K562 (cell line): ENCODE measurements around the gene WDHD1. TPM values are rescaled to one million over a fixed set of nuclear protein-coding genes. Genes with fewer than 3 reads are reported as not detected.

Source experiments
- HDAC8 ChIP-seq: fragments of 450-650 bp; IDR thresholded peaks from 2 replicates; pipeline ENCODE4 v1.6.1; 2016; ENCODE audit warnings: mild to moderate bottlenecking, missing genetic modification characterization, moderate library complexity, missing compliant biosample characterization
- ZBTB11 ChIP-seq, 3 experiments: fragments of 200-800 bp in 1 of 3; fragments of 250-450 bp in 1 of 3; fragments of 450-650 bp in 1 of 3; sonication (Bioruptor Pico) in 1 of 3; sonication (Bioruptor generic) in 1 of 3; formaldehyde crosslinking in 1 of 3; IDR thresholded peaks; 2 replicates each; pipeline versions ENCODE4 v1.6.1 to v1.8.0; 2016 to 2022; ENCODE audit warnings: mild to moderate bottlenecking in 2 of 3, missing genetic modification characterization in 2 of 3, missing compliant biosample characterization in 1 of 3, moderate library complexity in 1 of 3
- ZNF217 ChIP-seq: sonication (generic); formaldehyde crosslinking; IDR thresholded peaks from 2 replicates; pipeline ENCODE4 v1.8.0; 2022; ENCODE audit warnings: mild to moderate bottlenecking, missing genetic modification reagents
- polyA plus RNA-seq, 8 experiments: library from polyadenylated mRNA; depleted of rRNA in 4 of 8; stranded (reverse) in 5 of 8; unstranded in 3 of 8; fragments of >200 nt; fragmentation: Nextera tagmentation in 2 of 8; fragmentation: Illumina TruSeq in 1 of 8; extraction: Ambion mirVana in 2 of 8; extraction: Trizol in 1 of 8; gene quantifications; 2 replicates each; pipeline versions ENCODE4 v1.2.1 to v1.2.3, GENCODE V29; 2011 to 2014; ENCODE audit warnings: inconsistent platforms in 1 of 8, missing spikeins in 1 of 8
- total RNA-seq, 7 experiments: library from RNA; depleted of rRNA in 6 of 7; stranded (reverse); fragments of >200 nt in 6 of 7; fragmentation: Illumina TruSeq in 2 of 7; extraction: Trizol in 2 of 7; gene quantifications; 2 replicates each; pipeline versions ENCODE4 v1.2.1 to v1.2.3, GENCODE V29; 2011 to 2021; ENCODE audit warnings: low replicate concordance in 1 of 7
- TF ChIP-seq, protein P1 (sequence below): fragments of 200-600 bp; sonication (generic); IDR thresholded peaks from one replicate; pipeline ENCODE4 v1.6.1; 2012; ENCODE audit warnings: mild to moderate bottlenecking, low read depth, low read length, inconsistent platforms
- TF ChIP-seq, protein P2 (sequence below): fragments of 250-450 bp; sonication (Bioruptor Pico); IDR thresholded peaks from 2 replicates; pipeline ENCODE4 v1.5.0; 2021; ENCODE audit warnings: mild to moderate bottlenecking, borderline replicate concordance

WDHD1 gene
- total and polyA plus RNA-seq, 9 of the 15 experiments (the other 6 are each of a cell fraction or from before 2014, with no cell fraction given) = 11.7 to 39.1 (median 30.0) TPM

GRCh38 chr14:54944737-54945391 is 82.0 kb downstream of the WDHD1 start (continued):
- TF ChIP-seq, protein P1, sequence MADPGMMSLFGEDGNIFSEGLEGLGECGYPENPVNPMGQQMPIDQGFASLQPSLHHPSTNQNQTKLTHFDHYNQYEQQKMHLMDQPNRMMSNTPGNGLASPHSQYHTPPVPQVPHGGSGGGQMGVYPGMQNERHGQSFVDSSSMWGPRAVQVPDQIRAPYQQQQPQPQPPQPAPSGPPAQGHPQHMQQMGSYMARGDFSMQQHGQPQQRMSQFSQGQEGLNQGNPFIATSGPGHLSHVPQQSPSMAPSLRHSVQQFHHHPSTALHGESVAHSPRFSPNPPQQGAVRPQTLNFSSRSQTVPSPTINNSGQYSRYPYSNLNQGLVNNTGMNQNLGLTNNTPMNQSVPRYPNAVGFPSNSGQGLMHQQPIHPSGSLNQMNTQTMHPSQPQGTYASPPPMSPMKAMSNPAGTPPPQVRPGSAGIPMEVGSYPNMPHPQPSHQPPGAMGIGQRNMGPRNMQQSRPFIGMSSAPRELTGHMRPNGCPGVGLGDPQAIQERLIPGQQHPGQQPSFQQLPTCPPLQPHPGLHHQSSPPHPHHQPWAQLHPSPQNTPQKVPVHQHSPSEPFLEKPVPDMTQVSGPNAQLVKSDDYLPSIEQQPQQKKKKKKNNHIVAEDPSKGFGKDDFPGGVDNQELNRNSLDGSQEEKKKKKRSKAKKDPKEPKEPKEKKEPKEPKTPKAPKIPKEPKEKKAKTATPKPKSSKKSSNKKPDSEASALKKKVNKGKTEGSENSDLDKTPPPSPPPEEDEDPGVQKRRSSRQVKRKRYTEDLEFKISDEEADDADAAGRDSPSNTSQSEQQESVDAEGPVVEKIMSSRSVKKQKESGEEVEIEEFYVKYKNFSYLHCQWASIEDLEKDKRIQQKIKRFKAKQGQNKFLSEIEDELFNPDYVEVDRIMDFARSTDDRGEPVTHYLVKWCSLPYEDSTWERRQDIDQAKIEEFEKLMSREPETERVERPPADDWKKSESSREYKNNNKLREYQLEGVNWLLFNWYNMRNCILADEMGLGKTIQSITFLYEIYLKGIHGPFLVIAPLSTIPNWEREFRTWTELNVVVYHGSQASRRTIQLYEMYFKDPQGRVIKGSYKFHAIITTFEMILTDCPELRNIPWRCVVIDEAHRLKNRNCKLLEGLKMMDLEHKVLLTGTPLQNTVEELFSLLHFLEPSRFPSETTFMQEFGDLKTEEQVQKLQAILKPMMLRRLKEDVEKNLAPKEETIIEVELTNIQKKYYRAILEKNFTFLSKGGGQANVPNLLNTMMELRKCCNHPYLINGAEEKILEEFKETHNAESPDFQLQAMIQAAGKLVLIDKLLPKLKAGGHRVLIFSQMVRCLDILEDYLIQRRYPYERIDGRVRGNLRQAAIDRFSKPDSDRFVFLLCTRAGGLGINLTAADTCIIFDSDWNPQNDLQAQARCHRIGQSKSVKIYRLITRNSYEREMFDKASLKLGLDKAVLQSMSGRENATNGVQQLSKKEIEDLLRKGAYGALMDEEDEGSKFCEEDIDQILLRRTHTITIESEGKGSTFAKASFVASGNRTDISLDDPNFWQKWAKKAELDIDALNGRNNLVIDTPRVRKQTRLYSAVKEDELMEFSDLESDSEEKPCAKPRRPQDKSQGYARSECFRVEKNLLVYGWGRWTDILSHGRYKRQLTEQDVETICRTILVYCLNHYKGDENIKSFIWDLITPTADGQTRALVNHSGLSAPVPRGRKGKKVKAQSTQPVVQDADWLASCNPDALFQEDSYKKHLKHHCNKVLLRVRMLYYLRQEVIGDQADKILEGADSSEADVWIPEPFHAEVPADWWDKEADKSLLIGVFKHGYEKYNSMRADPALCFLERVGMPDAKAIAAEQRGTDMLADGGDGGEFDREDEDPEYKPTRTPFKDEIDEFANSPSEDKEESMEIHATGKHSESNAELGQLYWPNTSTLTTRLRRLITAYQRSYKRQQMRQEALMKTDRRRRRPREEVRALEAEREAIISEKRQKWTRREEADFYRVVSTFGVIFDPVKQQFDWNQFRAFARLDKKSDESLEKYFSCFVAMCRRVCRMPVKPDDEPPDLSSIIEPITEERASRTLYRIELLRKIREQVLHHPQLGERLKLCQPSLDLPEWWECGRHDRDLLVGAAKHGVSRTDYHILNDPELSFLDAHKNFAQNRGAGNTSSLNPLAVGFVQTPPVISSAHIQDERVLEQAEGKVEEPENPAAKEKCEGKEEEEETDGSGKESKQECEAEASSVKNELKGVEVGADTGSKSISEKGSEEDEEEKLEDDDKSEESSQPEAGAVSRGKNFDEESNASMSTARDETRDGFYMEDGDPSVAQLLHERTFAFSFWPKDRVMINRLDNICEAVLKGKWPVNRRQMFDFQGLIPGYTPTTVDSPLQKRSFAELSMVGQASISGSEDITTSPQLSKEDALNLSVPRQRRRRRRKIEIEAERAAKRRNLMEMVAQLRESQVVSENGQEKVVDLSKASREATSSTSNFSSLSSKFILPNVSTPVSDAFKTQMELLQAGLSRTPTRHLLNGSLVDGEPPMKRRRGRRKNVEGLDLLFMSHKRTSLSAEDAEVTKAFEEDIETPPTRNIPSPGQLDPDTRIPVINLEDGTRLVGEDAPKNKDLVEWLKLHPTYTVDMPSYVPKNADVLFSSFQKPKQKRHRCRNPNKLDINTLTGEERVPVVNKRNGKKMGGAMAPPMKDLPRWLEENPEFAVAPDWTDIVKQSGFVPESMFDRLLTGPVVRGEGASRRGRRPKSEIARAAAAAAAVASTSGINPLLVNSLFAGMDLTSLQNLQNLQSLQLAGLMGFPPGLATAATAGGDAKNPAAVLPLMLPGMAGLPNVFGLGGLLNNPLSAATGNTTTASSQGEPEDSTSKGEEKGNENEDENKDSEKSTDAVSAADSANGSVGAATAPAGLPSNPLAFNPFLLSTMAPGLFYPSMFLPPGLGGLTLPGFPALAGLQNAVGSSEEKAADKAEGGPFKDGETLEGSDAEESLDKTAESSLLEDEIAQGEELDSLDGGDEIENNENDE = no peak
- no peak for TF ChIP-seq ZNF217 (CRISPR knock-in tag)
- TF ChIP-seq HDAC8 = no peak
- TF ChIP-seq, protein P2, sequence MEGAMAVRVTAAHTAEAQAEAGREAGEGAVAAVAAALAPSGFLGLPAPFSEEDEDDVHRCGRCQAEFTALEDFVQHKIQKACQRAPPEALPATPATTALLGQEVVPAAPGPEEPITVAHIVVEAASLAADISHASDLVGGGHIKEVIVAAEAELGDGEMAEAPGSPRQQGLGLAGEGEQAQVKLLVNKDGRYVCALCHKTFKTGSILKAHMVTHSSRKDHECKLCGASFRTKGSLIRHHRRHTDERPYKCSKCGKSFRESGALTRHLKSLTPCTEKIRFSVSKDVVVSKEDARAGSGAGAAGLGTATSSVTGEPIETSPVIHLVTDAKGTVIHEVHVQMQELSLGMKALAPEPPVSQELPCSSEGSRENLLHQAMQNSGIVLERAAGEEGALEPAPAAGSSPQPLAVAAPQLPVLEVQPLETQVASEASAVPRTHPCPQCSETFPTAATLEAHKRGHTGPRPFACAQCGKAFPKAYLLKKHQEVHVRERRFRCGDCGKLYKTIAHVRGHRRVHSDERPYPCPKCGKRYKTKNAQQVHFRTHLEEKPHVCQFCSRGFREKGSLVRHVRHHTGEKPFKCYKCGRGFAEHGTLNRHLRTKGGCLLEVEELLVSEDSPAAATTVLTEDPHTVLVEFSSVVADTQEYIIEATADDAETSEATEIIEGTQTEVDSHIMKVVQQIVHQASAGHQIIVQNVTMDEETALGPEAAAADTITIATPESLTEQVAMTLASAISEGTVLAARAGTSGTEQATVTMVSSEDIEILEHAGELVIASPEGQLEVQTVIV (CRISPR knock-in tag) = no peak
- no peak for TF ChIP-seq ZBTB11 (CRISPR knock-in tag; IDR thresholded peaks at IDR 0.05)
